ENCODE data around the gene PRKRA. TPM values are rescaled to one million over a fixed set of nuclear protein-coding genes. Genes with fewer than 3 reads are reported as not detected.
A peak's percentile ranks its signal among the peaks of the same experiment; 100 is the strongest.

The PRKRA gene
- total and polyA plus RNA-seq, 9 of the 15 experiments (the other 6 are each of a cell fraction or from before 2014, with no cell fraction given), result 14.1 to 78.1 (median 52.3) TPM

DNA sequence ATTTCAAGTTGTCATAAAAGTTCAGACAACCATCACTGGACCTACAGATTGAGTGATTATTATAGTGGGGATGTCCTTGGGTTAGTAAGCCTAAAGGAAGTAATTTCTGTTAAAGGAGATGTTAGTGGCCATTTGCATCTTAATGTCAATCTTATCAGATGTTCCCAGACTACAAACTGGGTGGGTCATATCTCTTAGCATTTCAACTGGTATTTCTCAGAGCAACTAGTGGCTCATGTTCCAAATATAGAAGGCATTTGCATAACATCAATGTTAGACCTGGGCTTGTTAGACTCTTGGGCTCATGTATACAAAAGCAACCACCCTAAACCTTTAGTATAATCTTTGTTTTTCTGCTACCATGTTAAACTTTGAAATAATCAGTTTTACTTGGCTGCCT lies 47.2 kb upstream of the PRKRA start (continued):
- TF ChIP-seq, protein P1, sequence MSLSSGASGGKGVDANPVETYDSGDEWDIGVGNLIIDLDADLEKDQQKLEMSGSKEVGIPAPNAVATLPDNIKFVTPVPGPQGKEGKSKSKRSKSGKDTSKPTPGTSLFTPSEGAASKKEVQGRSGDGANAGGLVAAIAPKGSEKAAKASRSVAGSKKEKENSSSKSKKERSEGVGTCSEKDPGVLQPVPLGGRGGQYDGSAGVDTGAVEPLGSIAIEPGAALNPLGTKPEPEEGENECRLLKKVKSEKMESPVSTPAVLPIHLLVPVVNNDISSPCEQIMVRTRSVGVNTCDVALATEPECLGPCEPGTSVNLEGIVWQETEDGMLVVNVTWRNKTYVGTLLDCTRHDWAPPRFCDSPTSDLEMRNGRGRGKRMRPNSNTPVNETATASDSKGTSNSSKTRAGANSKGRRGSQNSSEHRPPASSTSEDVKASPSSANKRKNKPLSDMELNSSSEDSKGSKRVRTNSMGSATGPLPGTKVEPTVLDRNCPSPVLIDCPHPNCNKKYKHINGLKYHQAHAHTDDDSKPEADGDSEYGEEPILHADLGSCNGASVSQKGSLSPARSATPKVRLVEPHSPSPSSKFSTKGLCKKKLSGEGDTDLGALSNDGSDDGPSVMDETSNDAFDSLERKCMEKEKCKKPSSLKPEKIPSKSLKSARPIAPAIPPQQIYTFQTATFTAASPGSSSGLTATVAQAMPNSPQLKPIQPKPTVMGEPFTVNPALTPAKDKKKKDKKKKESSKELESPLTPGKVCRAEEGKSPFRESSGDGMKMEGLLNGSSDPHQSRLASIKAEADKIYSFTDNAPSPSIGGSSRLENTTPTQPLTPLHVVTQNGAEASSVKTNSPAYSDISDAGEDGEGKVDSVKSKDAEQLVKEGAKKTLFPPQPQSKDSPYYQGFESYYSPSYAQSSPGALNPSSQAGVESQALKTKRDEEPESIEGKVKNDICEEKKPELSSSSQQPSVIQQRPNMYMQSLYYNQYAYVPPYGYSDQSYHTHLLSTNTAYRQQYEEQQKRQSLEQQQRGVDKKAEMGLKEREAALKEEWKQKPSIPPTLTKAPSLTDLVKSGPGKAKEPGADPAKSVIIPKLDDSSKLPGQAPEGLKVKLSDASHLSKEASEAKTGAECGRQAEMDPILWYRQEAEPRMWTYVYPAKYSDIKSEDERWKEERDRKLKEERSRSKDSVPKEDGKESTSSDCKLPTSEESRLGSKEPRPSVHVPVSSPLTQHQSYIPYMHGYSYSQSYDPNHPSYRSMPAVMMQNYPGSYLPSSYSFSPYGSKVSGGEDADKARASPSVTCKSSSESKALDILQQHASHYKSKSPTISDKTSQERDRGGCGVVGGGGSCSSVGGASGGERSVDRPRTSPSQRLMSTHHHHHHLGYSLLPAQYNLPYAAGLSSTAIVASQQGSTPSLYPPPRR (CRISPR knock-in tag; IDR thresholded peaks at IDR 0.05; ENCODE audit: borderline replicate concordance), result no peak
- no peak for TF ChIP-seq FOXJ3 (CRISPR knock-in tag; IDR thresholded peaks at IDR 0.05)
- no peak for TF ChIP-seq HMGN3 (IDR thresholded peaks at IDR 0.05; ENCODE audit: borderline replicate concordance, extremely low read depth, insufficient read length, low read depth, low read length)
- peak; percentile 83 for TF ChIP-seq HMBOX1 (IDR thresholded peaks at IDR 0.05)
- peak; percentile 87 for TF ChIP-seq ARID1B (IDR thresholded peaks at IDR 0.05)
- no peak for TF ChIP-seq SMC3 (conservative IDR thresholded peaks at IDR 0.05; ENCODE audit: insufficient read depth, low read depth, low read length)
- TF ChIP-seq MEF2A (IDR thresholded peaks at IDR 0.05; ENCODE audit: control insufficient read depth, low read depth, low read length), result peak; percentile 99
- no peak for TF ChIP-seq HLTF (IDR thresholded peaks at IDR 0.05)
- TF ChIP-seq HNRNPK (IDR thresholded peaks at IDR 0.05; ENCODE audit: low read depth, low read length, poor library complexity, severe bottlenecking), result no peak
- no peak for TF ChIP-seq RFX1 (IDR thresholded peaks at IDR 0.05)
- TF ChIP-seq ZNF695 (CRISPR knock-in tag; IDR thresholded peaks at IDR 0.05), result no peak
- TF ChIP-seq ZNF445 (CRISPR knock-in tag; IDR thresholded peaks at IDR 0.05; ENCODE audit: low read depth), result no peak
- no peak for TF ChIP-seq SNRNP70 (optimal IDR thresholded peaks at IDR 0.05; ENCODE audit: low read depth, low read length)
- peak; percentile 90 for TF ChIP-seq MEF2D (tag; conservative IDR thresholded peaks at IDR 0.05; ENCODE audit: low read depth)
- TF ChIP-seq ZNF655 (CRISPR knock-in tag; IDR thresholded peaks at IDR 0.05), result no peak
- no peak for TF ChIP-seq HDAC2 (IDR thresholded peaks at IDR 0.05)
- no peak for TF ChIP-seq ZNF24 (IDR thresholded peaks at IDR 0.05)
- TF ChIP-seq TARDBP (IDR thresholded peaks at IDR 0.05), result no peak
- TF ChIP-seq EP300 (IDR thresholded peaks at IDR 0.05; ENCODE audit: low read length), result peak; percentile 74
- TF ChIP-seq CAMTA2 (CRISPR knock-in tag; conservative IDR thresholded peaks at IDR 0.05), result no peak
- TF ChIP-seq RUNX1 (IDR thresholded peaks at IDR 0.05; ENCODE audit: low read depth), result no peak
- no peak for TF ChIP-seq SMARCA5 (IDR thresholded peaks at IDR 0.05)
- no peak for TF ChIP-seq ZKSCAN1 (IDR thresholded peaks at IDR 0.05; ENCODE audit: low read depth, low read length)
- no peak for TF ChIP-seq XRCC5 (IDR thresholded peaks at IDR 0.05; ENCODE audit: low read depth, low read length)
- no peak for TF ChIP-seq NCOA2 (IDR thresholded peaks at IDR 0.05; ENCODE audit: partially characterized antibody in 2 of 2)
- TF ChIP-seq CC2D1A (IDR thresholded peaks at IDR 0.05), result no peak
- TF ChIP-seq ZBTB1 (CRISPR knock-in tag; IDR thresholded peaks at IDR 0.05; ENCODE audit: borderline replicate concordance, low read depth), result no peak

All from K562 (cell line).